ENCODE measurements around the gene LMTK3. TPM values are rescaled to one million over a fixed set of nuclear protein-coding genes. Genes with fewer than 3 reads are reported as not detected.

Gene LMTK3
- total RNA-seq, 3 donors from 2014 or later (not counting 1 experiment from before 2014, with no cell fraction given): 0.64 to 2.9 (median 1.9) TPM

GRCh38 chr19:48466561-48467325, 44.9 kb downstream of the LMTK3 start:
- Mint-ChIP-seq H3K27ac (no peak overlapping the region), H3K4me3 (no peak overlapping the region), H3K27me3 (ENCODE audit: low read depth in 2 of 2) (no peaks in the 10 kb centered on the region), H3K36me3 (no peaks in the 10 kb centered on the region), H3K9me3 (no peaks in the 10 kb centered on the region), H3K4me1 (peaks cover 0 to 33% of the 10 kb centered on the region in 2 donors)
- Histone ChIP-seq H3K27ac (ENCODE audit: low read length) (no peak overlapping the region), H3K4me1 (ENCODE audit: control insufficient read depth, insufficient read depth, low read length) (peaks cover 21% of the 10 kb centered on the region), H3K36me3 (ENCODE audit: control insufficient read depth, insufficient read depth, low read length) (peaks cover 10% of the 10 kb centered on the region), H3K4me3 (ENCODE audit: low read length) (no peak overlapping the region), H3K27me3 (ENCODE audit: control insufficient read depth, insufficient read depth, low read length) (no peaks in the 10 kb centered on the region), H3K9me3 (ENCODE audit: control insufficient read depth, insufficient read depth, low read length) (no peaks in the 10 kb centered on the region)
- intact Hi-C loops (cut with micrococcal nuclease): no loop called here
- DNase-seq: no peak
- TF ChIP-seq CTCF (IDR thresholded peaks at IDR 0.05): no peak
- WGBS (ENCODE audit: insufficient coverage): 89% methylated on average over 16 of the region's 16 CpGs
- ATAC-seq: no peak

- ATAC-seq (no peak), DNase-seq (no peak)
- WGBS (ENCODE audit: insufficient coverage): 63% methylated on average over 1 of the region's 1 CpG
- no peak overlapping the region for H3K27ac Mint-ChIP-seq
- Histone ChIP-seq H3K4me1 (ENCODE audit: control insufficient read depth, insufficient read depth, low read length) (peaks cover 13% of the 10 kb centered on the region), H3K4me3 (ENCODE audit: low read length) (no peak overlapping the region), H3K9me3 (ENCODE audit: control insufficient read depth, insufficient read depth, low read length) (no peaks in the 10 kb centered on the region), H3K36me3 (ENCODE audit: control insufficient read depth, insufficient read depth, low read length) (no peaks in the 10 kb centered on the region), H3K27me3 (ENCODE audit: control insufficient read depth, insufficient read depth, low read length) (no peaks in the 10 kb centered on the region), H3K27ac (ENCODE audit: low read length) (no peak overlapping the region)
- intact Hi-C loops (cut with micrococcal nuclease): no loop called here
- H3K36me3 Mint-ChIP-seq: no peaks in the 10 kb centered on the region
- H3K4me1 Mint-ChIP-seq: peaks cover 0 to 21% of the 10 kb centered on the region in 2 donors
- TF ChIP-seq CTCF (IDR thresholded peaks at IDR 0.05): no peak
- H3K27me3 Mint-ChIP-seq (ENCODE audit: low read depth in 2 of 2): no peaks in the 10 kb centered on the region
- H3K9me3 Mint-ChIP-seq: no peaks in the 10 kb centered on the region
- no peak overlapping the region for H3K4me3 Mint-ChIP-seq
Measured at GRCh38 chr19:48465215-48465614, 46.4 kb downstream of the LMTK3 start.

GRCh38 chr19:48461982-48462655, 49.5 kb downstream of the LMTK3 start:
- Mint-ChIP-seq H3K36me3 (no peaks in the 10 kb centered on the region), H3K27ac (no peak overlapping the region), H3K4me3 (no peak overlapping the region), H3K9me3 (no peaks in the 10 kb centered on the region), H3K27me3 (ENCODE audit: low read depth in 2 of 2) (no peaks in the 10 kb centered on the region), H3K4me1 (no peaks in the 10 kb centered on the region)
- Histone ChIP-seq H3K4me1 (ENCODE audit: control insufficient read depth, insufficient read depth, low read length) (no peaks in the 10 kb centered on the region), H3K27me3 (ENCODE audit: control insufficient read depth, insufficient read depth, low read length) (no peaks in the 10 kb centered on the region), H3K36me3 (ENCODE audit: control insufficient read depth, insufficient read depth, low read length) (peaks cover 4% of the 10 kb centered on the region), H3K4me3 (ENCODE audit: low read length) (no peak overlapping the region), H3K27ac (ENCODE audit: low read length) (no peak overlapping the region), H3K9me3 (ENCODE audit: control insufficient read depth, insufficient read depth, low read length) (no peaks in the 10 kb centered on the region)
- ATAC-seq (no peak), DNase-seq (no peak)
- TF ChIP-seq CTCF (IDR thresholded peaks at IDR 0.05): no peak
- 95% methylated on average over 62 of the region's 62 CpGs for WGBS (ENCODE audit: insufficient coverage)
- intact Hi-C loops (cut with micrococcal nuclease): no loop called here
